Heart right ventricle (tissue), 16 donors: ENCODE measurements around the gene RBM17. TPM values are rescaled to one million over a fixed set of nuclear protein-coding genes. Genes with fewer than 3 reads are reported as not detected.

Experiments used
- ATAC-seq, 8 donors: fragments of 200-7000 bp; cut with Tn5 transposase; one replicate each; pipeline ENCODE4 v1.9.1; 2020; ENCODE audit warnings: mild to moderate bottlenecking in 8 of 8, moderate library complexity in 8 of 8, moderate number of reproducible peaks in 1 of 8
- DNase-seq, 2 donors: peaks; one replicate each; pipeline ENCODE4 v3.0.0-alpha.2; 2020
- H3K27ac ChIP-seq, 10 donors: fragments of 200-600 bp; sonication (generic) in 2 of 10; one replicate each; pipeline versions ENCODE4 v1.5.0 to v1.8.0; 2020 to 2022; ENCODE audit warnings: mild to moderate bottlenecking in 3 of 10
- H3K27me3 ChIP-seq, 7 donors: fragments of 200-600 bp; one replicate each; pipeline ENCODE4 v1.8.0; 2021 to 2022; ENCODE audit warnings: mild to moderate bottlenecking in 2 of 7
- H3K36me3 ChIP-seq, 9 donors: fragments of 200-600 bp; sonication (generic) in 1 of 9; one replicate each; pipeline versions ENCODE4 v1.5.0 to v1.8.0; 2020 to 2022; ENCODE audit warnings: mild to moderate bottlenecking in 2 of 9
- H3K4me1 ChIP-seq, 9 donors: fragments of 200-600 bp; sonication (generic) in 1 of 9; one replicate each; pipeline versions ENCODE4 v1.5.0 to v1.8.0; 2020 to 2022; ENCODE audit warnings: mild to moderate bottlenecking in 4 of 9
- H3K4me3 ChIP-seq, 10 donors: fragments of 200-600 bp; sonication (generic) in 2 of 10; one replicate each; pipeline versions ENCODE4 v1.5.0 to v1.8.0; 2020 to 2022; ENCODE audit warnings: mild to moderate bottlenecking in 7 of 10, moderate library complexity in 2 of 10
- H3K9me3 ChIP-seq, 11 donors: fragments of 200-600 bp in 10 of 11; sonication (generic) in 2 of 11; one replicate each; pipeline versions ENCODE4 v1.5.0 to v1.8.0; 2013 to 2022; ENCODE audit warnings: mild to moderate bottlenecking in 2 of 11, control low read depth in 1 of 11, moderate library complexity in 1 of 11
- WGBS, 2 donors: extraction: QIAGEN DNeasy Blood & Tissue Kit; methylation state at CpG; one replicate each; pipeline ENCODE4 v1.1.7; 2013; ENCODE audit warnings: inconsistent platforms in 1 of 2; 5-methylcytosine and 5-hydroxymethylcytosine counted together
- intact Hi-C, 10 donors: fragments of 100-400 bp; cut with DNase I; formaldehyde crosslinking; loops; one replicate each; pipeline versions ENCODE4 v1.11.1 to v1.14.2; 2022
- polyA plus RNA-seq, 2 donors: library from polyadenylated mRNA; stranded (reverse); fragments of 200-250 nt; gene quantifications; one replicate each; pipeline ENCODE4 v1.2.3, GENCODE V29; 2013
- total RNA-seq, 10 donors: library from RNA; stranded (reverse); fragmentation: NEBNext Ultra II Directional in 3 of 10; extraction: Animal tissue kit (Norgen Biotek cat#: 25700) in 3 of 10; gene quantifications; one replicate each; pipeline versions ENCODE4 v1.2.1 to v1.2.4, GENCODE V29; 2021 to 2023
- TF ChIP-seq, protein P1 (sequence below), 9 donors: fragments of 200-600 bp; sonication (generic) in 2 of 9; IDR thresholded peaks; one replicate each; pipeline versions ENCODE4 v1.5.0 to v1.8.0; 2021 to 2022; ENCODE audit warnings: antibody characterized with exemption in 9 of 9, mild to moderate bottlenecking in 5 of 9, moderate library complexity in 1 of 9
- donor health status: Arrhythmogenic right ventricular cardiomyopathy.
- donor health status: ischemic (EF 13 %, LVEDD 7.1; RV severe dilation, severe dysfunction).
- donor health status: healthy with polysubstance abuse.
- donor health status: DM: no; HTN: yes; CAD: no.
- donor health status: DM: no; HTN: no; CAD: no.
- donor health status: ischemic (EF 25% LVEDD 6.9; RV normal size, moderate dysfunction).
- donor health status: ischemic (EF 25% LVEDD 5.7; RV mildly dilated, moderate dysfunction).
- donor health status: healthy.
- donor health status: DM: yes; HTN: yes; CAD: no.
- donor health status: Ischemic cardiomyopathy.
- donor health status: ischemic (EF 35%, LVEDD 5.7; RV mildly dilated, moderate dysfunction).
- donor health status: nonischemic (EF 11% LVEDD 7.7; RV severe dilation, severe dysfunction).
- donor health status: DM: yes; HTN: yes; CAD: no.
- donor health status: PGD.
- donor health status: ischemic (EF 29% LVEDD 5.4; RV normal size, mild dysfunction).
- donor health status: nonischemic (EF 23%, LVEDD 6.1; RV moderate dilation, normal function).

The RBM17 gene
- total and polyA plus RNA-seq, 12 donors: 53.4 to 100 (median 64.0) TPM

DNA sequence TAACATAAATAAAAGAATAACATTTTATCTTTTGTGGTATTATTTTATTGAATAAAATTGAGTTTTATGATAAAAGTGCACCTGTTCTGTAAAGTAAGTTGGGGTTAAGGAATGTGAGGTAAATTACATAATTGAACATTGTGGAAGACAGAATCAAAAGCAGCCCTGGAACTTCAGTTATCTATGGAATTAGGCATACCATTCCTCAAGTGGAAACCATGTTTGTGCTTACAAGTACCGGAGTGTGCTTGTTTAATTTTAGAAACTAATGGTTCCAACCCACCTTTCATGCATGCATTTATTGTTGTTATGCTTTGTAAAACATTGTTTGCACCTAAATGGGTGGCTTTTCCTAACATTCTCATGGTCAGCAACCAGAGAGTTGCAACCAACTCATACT lies 28.0 kb downstream of the RBM17 start:
- DNase-seq: no peak
- intact Hi-C loops: no loop called here
- WGBS, 2 donors: 47 to 67% methylated on average over 1 of the region's 1 CpG
- H3K27me3 ChIP-seq: no peaks in the 10 kb centered on the region
- TF ChIP-seq, protein P1, sequence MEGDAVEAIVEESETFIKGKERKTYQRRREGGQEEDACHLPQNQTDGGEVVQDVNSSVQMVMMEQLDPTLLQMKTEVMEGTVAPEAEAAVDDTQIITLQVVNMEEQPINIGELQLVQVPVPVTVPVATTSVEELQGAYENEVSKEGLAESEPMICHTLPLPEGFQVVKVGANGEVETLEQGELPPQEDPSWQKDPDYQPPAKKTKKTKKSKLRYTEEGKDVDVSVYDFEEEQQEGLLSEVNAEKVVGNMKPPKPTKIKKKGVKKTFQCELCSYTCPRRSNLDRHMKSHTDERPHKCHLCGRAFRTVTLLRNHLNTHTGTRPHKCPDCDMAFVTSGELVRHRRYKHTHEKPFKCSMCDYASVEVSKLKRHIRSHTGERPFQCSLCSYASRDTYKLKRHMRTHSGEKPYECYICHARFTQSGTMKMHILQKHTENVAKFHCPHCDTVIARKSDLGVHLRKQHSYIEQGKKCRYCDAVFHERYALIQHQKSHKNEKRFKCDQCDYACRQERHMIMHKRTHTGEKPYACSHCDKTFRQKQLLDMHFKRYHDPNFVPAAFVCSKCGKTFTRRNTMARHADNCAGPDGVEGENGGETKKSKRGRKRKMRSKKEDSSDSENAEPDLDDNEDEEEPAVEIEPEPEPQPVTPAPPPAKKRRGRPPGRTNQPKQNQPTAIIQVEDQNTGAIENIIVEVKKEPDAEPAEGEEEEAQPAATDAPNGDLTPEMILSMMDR (IDR thresholded peaks at IDR 0.05): no peak
- peak overlapping the region in 5 of 10 donors; percentile 31 to 67 (median 51) for H3K27ac ChIP-seq
- H3K4me1 ChIP-seq: peaks cover 0 to 39% (median 27%) of the 10 kb centered on the region in 9 donors
- H3K4me3 ChIP-seq: no peak overlapping the region
- ATAC-seq: peak in 1 of 8 donors; percentile 30
- peaks cover 0 to 54% (median 39%) of the 10 kb centered on the region in 9 donors for H3K36me3 ChIP-seq
- no peaks in the 10 kb centered on the region for H3K9me3 ChIP-seq

DNA sequence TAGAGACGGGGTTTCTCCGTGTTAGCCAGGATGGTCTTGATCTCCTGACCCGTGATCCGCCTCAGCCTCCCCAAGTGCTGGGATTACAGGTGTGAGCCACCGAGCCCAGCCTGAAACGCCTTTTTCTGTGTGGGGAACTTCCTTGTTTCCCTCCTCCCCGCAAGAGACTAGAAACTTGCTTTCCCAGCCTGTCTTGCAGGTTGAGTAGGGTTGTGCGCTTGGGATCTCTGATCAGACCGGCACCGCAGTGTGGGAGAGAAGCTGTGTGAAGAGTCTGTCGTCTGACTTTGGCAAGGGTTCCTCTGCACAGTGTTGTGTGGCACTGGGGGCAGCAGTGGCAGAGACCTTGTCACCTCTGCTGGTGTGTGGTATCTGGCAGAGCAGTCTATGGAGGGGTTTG lies 28.9 kb downstream of the RBM17 start:
- Histone ChIP-seq H3K36me3 (peaks cover 0 to 45% (median 31%) of the 10 kb centered on the region in 9 donors), H3K4me3 (no peak overlapping the region), H3K27ac (no peak overlapping the region), H3K9me3 (no peaks in the 10 kb centered on the region), H3K27me3 (no peaks in the 10 kb centered on the region), H3K4me1 (peaks cover 0 to 38% (median 27%) of the 10 kb centered on the region in 9 donors)
- intact Hi-C loops: no loop called here
- ATAC-seq (peak in 2 of 8 donors; percentile 17 to 25), DNase-seq (no peak)
- WGBS, 2 donors: 87 to 89% methylated on average over 11 of the region's 11 CpGs
- TF ChIP-seq, protein P1 (IDR thresholded peaks at IDR 0.05): no peak

DNA sequence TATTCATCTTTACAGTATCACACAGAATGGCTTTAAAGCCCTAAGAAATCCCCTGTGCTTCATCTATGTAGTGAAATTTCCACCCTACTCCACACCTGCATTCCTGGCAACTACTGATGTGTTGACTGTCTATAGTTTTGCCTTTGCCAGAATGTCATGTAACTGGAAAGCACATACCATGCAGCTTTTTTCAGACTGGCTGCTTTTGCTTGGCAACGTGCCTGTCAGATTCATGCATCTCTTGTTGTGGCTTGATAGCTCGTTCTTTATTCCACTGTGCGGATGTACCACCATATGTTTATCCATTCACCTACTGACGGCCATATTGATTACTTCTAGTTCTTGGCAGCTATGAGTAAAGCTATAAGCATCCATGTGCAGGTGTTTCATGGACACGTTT lies 30.6 kb downstream of the RBM17 start:
- H3K27ac ChIP-seq: no peak overlapping the region
- TF ChIP-seq, protein P1 (IDR thresholded peaks at IDR 0.05): no peak
- H3K9me3 ChIP-seq: no peaks in the 10 kb centered on the region
- ATAC-seq (no peak), DNase-seq (no peak)
- peaks cover 0 to 28% (median 14%) of the 10 kb centered on the region in 9 donors for H3K36me3 ChIP-seq
- intact Hi-C loops: no loop called here
- WGBS, 2 donors: 41 to 43% methylated on average over 5 of the region's 5 CpGs
- peaks cover 0 to 39% (median 23%) of the 10 kb centered on the region in 9 donors for H3K4me1 ChIP-seq
- H3K27me3 ChIP-seq: no peaks in the 10 kb centered on the region
- H3K4me3 ChIP-seq: no peak overlapping the region

DNA sequence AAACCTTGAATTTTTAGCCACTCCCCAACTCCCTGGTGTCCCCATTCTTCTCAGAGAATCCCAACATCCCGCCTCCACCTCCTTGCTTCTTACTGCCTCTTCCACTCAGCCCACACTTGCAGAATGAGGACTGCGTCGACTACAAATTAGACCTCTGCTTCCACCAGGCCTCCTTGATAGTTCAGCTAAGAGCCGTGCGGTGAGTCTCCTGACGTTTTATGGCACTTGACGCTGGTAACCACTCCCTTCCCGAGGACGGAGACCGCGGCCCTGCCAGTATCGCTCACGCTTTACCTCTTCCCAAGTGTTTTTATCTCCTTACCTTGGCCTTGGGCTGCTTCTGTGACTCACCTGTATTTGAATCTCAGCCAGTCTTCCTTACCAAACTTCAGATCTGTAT lies 31.1 kb downstream of the RBM17 start:
- no peak overlapping the region for H3K27ac ChIP-seq
- 89 to 95% methylated on average over 13 of the region's 13 CpGs for WGBS, 2 donors
- DNase-seq: no peak
- H3K36me3 ChIP-seq: peaks cover 0 to 23% (median 11%) of the 10 kb centered on the region in 9 donors
- H3K9me3 ChIP-seq: no peaks in the 10 kb centered on the region
- intact Hi-C loops: no loop called here
- peaks cover 0 to 39% (median 21%) of the 10 kb centered on the region in 9 donors for H3K4me1 ChIP-seq
- TF ChIP-seq, protein P1 (IDR thresholded peaks at IDR 0.05): no peak
- no peaks in the 10 kb centered on the region for H3K27me3 ChIP-seq
- H3K4me3 ChIP-seq: no peak overlapping the region
- no peak for ATAC-seq
